ENCODE measurements around the gene DNM1L. TPM values are rescaled to one million over a fixed set of nuclear protein-coding genes. Genes with fewer than 3 reads are reported as not detected.

DNM1L gene
- total and polyA plus RNA-seq, 2 of the 4 experiments (the other 2 are of a cell fraction), result 44.8 to 70.1 TPM

DNA sequence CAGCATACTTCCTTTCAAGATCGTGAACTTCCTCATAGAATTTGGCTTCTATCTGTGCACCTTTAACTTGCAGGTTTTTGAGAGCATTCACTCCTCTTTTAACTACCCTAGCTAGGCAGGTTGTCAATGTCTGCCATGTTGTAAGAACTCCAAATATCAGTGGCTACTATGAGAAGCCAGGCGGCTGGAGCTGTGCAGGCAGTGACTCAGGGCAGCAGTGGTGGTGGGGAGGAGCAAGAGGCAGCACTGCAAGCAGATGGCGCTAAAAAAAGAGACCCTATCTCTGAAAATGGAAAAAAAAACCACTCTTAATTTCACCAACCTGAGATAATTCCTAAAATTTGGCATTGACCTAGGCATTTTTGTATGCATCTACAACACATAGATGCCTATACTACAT, 48.1 kb downstream of the DNM1L start:
- no peak for DNase-seq
- no peak overlapping the region for H3K4ac ChIP-seq (ENCODE audit: low read depth, low read length)
- H3K4me2 ChIP-seq (ENCODE audit: low read depth, low read length), result no peak overlapping the region
- no peak overlapping the region for H2AK5ac ChIP-seq (ENCODE audit: low read depth, low read length)
- no peak overlapping the region for H2BK120ac ChIP-seq (ENCODE audit: low read depth, low read length)
- H2AK9ac ChIP-seq (replicated peaks; ENCODE audit: low read depth, low read length, poor library complexity), result no peak overlapping the region
- TF ChIP-seq, protein P1, sequence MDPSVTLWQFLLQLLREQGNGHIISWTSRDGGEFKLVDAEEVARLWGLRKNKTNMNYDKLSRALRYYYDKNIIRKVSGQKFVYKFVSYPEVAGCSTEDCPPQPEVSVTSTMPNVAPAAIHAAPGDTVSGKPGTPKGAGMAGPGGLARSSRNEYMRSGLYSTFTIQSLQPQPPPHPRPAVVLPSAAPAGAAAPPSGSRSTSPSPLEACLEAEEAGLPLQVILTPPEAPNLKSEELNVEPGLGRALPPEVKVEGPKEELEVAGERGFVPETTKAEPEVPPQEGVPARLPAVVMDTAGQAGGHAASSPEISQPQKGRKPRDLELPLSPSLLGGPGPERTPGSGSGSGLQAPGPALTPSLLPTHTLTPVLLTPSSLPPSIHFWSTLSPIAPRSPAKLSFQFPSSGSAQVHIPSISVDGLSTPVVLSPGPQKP (IDR thresholded peaks at IDR 0.05; ENCODE audit: borderline replicate concordance, low read depth, low read length), result no peak
- TF ChIP-seq SMC3 (IDR thresholded peaks at IDR 0.05; ENCODE audit: low read depth, low read length) (no peak), RAD21 (IDR thresholded peaks at IDR 0.05; ENCODE audit: low read length) (no peak), RFX5 (IDR thresholded peaks at IDR 0.05; ENCODE audit: low read depth, low read length) (no peak), MAFK (IDR thresholded peaks at IDR 0.05; ENCODE audit: low read depth, low read length) (no peak), CEBPB (IDR thresholded peaks at IDR 0.05; ENCODE audit: low read depth, low read length) (no peak), MAZ (IDR thresholded peaks at IDR 0.05; ENCODE audit: borderline replicate concordance, low read depth, low read length) (no peak), POLR2A (IDR thresholded peaks at IDR 0.05; ENCODE audit: low read depth, low read length) (no peak)
- TF ChIP-seq, protein P2, sequence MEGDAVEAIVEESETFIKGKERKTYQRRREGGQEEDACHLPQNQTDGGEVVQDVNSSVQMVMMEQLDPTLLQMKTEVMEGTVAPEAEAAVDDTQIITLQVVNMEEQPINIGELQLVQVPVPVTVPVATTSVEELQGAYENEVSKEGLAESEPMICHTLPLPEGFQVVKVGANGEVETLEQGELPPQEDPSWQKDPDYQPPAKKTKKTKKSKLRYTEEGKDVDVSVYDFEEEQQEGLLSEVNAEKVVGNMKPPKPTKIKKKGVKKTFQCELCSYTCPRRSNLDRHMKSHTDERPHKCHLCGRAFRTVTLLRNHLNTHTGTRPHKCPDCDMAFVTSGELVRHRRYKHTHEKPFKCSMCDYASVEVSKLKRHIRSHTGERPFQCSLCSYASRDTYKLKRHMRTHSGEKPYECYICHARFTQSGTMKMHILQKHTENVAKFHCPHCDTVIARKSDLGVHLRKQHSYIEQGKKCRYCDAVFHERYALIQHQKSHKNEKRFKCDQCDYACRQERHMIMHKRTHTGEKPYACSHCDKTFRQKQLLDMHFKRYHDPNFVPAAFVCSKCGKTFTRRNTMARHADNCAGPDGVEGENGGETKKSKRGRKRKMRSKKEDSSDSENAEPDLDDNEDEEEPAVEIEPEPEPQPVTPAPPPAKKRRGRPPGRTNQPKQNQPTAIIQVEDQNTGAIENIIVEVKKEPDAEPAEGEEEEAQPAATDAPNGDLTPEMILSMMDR (conservative IDR thresholded peaks at IDR 0.05; ENCODE audit: low read depth, low read length), result no peak
- TF ChIP-seq, protein P3, sequence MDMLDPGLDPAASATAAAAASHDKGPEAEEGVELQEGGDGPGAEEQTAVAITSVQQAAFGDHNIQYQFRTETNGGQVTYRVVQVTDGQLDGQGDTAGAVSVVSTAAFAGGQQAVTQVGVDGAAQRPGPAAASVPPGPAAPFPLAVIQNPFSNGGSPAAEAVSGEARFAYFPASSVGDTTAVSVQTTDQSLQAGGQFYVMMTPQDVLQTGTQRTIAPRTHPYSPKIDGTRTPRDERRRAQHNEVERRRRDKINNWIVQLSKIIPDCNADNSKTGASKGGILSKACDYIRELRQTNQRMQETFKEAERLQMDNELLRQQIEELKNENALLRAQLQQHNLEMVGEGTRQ (IDR thresholded peaks at IDR 0.05; ENCODE audit: low read depth, low read length), result no peak
- no peaks in the 10 kb centered on the region for H3K4me1 ChIP-seq (ENCODE audit: control insufficient read depth, insufficient read depth, low read length)
- H2BK15ac ChIP-seq (ENCODE audit: low read depth, low read length), result no peak overlapping the region
- no peak overlapping the region for H2BK20ac ChIP-seq (ENCODE audit: low read depth, low read length)
- BruUV-seq (replicated peaks), result no TSS peak
- peaks cover 3 to 4% of the 10 kb centered on the region in 2 experiments; a peak in 2 of 4 replicates for H3K79me1 ChIP-seq (ENCODE audit: low read depth in 1 of 2, low read length in 2 of 2)
- H4K5ac ChIP-seq (ENCODE audit: low read depth, low read length), result no peak overlapping the region
- ChIA-PET CTCF (no interaction called here), POLR2A (ENCODE audit: unreplicated experiment) (no interaction called here)
- H3K27me3 ChIP-seq (ENCODE audit: control insufficient read depth, insufficient read depth, low read length), result no peaks in the 10 kb centered on the region
- no peak overlapping the region for H3K18ac ChIP-seq (ENCODE audit: low read depth, low read length)
- no peaks in the 10 kb centered on the region for H4K20me1 ChIP-seq (ENCODE audit: insufficient read depth, low read length)
- H3K9ac ChIP-seq (ENCODE audit: low read depth, low read length), result no peak overlapping the region
- in situ Hi-C loops (cut with MboI; ENCODE audit: low sequenced_read_pairs) (no loop called here), intact Hi-C loops (cut with micrococcal nuclease) (loop anchor here (10.0 kb wide), 1 partner anchor 362 kb away; no protein-coding TSS in a partner anchor), dilution Hi-C loops (cut with HindIII; ENCODE audit: low sequenced_read_pairs, unreplicated experiment) (no loop called here)
- H4K8ac ChIP-seq (ENCODE audit: low read depth in 2 of 2, low read length in 2 of 2), result no peak overlapping the region
- H2BK5ac ChIP-seq (ENCODE audit: low read depth, low read length, poor library complexity, severe bottlenecking), result no peak overlapping the region
- no peak overlapping the region for H3K14ac ChIP-seq (replicated peaks; ENCODE audit: low read depth, low read length)
- H3K9me1 ChIP-seq (ENCODE audit: insufficient read depth, low read length), result no peaks in the 10 kb centered on the region
- no peak overlapping the region for H3K23ac ChIP-seq (ENCODE audit: low read depth, low read length)
- no peak overlapping the region for H3K4me3 ChIP-seq (ENCODE audit: insufficient read depth, low read depth, low read length)
- H3K27ac ChIP-seq (ENCODE audit: insufficient read depth, low read length), result no peak overlapping the region
- no peak overlapping the region for H4K91ac ChIP-seq (ENCODE audit: insufficient read depth, low read depth, low read length)
- ATAC-seq (ENCODE audit: low read depth), result no peak
- no peak overlapping the region for H2AFZ ChIP-seq (replicated peaks; ENCODE audit: low read length, poor library complexity)
- no CpG with 5 or more reads among the region's 3 CpGs for WGBS, 2 experiments (ENCODE audit: extremely low coverage in 2 of 2, insufficient read length in 1 of 2)
- H3K9me3 ChIP-seq (ENCODE audit: control insufficient read depth, insufficient read depth, low read length), result no peaks in the 10 kb centered on the region
- no peak overlapping the region for H3K56ac ChIP-seq (ENCODE audit: extremely low read depth, insufficient read depth, low read length)
- peaks cover 20% of the 10 kb centered on the region for H3K36me3 ChIP-seq (ENCODE audit: control insufficient read depth, insufficient read depth, low read length)
